GM18508 (cell line): Measurements from ENCODE around the gene KSR2.

ENCODE experiments used
- ATAC-seq: cut with Tn5 transposase; IDR thresholded peaks from one replicate; pipeline ENCODE4 v1.9.1; 2021; ENCODE audit warnings: moderate number of reproducible peaks; ENCODE audit not compliant: insufficient read depth, unreplicated experiment

The KSR2 gene

DNA sequence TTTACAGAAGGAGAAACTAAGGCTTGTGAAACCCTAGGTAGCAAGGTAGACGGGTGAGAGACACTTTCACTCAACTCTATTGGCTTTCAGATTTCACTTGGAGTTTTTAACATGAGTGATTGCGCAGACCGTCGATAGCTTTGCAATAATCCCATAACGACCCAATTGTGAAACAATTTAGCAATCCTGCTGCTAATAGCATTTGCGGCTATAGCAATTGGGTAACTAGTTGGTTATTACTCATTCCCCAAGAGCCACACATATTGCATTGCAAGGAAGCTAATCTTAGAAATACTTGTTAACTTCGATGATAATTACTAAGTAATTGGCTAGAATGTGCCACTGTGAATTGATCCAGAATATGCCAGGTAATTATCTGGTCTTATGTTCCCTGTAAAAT, 447.4 kb downstream of the KSR2 start:
- no peak for ATAC-seq

DNA sequence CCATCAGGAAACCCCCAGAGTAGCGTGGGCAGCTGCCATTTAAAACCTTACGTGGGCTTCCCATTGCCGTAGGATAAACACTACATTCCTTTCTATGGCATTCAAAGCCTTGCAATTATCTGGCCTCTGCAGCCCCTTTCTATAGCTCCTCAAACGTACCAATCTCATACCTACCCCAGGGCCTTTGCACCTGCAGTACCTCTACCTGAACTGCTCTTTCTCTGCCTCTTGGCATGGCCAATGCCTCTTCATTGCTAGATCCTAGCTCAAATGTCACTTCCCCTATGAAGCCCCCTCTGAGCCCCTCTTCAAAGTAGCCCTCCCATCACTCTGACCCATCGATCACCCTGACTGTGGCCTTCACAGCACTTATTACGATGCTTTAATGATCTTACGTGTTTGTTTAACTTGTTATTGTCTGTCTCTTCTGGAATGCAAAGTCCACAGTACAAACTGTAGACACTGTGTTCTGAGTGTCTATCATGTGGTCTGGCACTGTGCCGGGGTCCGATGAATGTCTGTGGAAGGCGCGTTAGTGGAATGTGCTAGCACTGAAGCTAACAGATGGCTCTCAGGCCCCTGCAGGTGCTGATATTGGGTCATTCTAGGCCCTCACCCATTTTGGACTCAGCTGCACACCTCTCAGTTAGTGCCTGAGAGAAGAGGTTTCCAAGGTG, 450.1 kb downstream of the KSR2 start:
- no peak for ATAC-seq

DNA sequence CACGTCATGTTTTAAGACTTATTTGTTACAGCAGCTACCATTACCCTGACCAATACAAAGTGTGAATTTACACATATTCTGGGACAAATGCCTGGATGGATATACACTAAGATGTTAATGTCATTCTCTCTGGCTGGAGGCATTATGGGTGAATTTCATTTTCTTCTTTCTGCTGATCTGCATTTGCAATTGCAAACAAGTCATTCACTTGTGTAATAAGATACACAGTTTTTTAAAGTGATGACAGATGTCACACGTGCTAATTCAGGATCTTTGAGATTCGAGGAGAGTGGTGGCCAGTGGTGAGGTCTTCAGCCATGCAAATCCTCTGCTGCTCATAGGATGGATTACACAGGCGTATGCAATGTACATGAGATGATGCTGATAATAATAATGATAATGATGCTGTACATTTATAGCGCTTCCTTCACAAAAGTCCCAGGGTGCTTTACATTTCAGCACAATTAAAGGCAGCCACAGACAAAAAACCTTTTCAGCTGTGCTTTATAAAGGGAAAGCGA, 451.5 kb downstream of the KSR2 start:
- ATAC-seq: no peak

DNA sequence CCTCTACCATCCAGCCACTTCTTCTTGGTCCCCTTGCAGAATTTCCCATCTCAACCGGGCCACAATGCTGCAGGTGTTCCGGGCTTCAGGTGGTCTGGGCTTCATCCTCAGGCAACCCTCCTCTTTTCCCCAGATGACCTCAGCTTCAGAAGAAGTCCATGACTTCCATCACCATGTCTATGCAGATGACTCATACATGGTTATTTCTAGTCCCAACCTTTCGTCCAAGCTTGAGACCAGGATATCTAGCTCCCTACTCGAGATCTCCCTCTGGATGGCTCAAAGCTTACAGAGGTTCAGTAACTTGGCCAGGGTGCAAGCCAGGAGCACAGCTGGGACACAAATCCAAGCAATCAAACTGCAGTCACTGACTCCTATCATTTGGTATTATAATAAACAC, 452.8 kb downstream of the KSR2 start:
- no peak for ATAC-seq

DNA sequence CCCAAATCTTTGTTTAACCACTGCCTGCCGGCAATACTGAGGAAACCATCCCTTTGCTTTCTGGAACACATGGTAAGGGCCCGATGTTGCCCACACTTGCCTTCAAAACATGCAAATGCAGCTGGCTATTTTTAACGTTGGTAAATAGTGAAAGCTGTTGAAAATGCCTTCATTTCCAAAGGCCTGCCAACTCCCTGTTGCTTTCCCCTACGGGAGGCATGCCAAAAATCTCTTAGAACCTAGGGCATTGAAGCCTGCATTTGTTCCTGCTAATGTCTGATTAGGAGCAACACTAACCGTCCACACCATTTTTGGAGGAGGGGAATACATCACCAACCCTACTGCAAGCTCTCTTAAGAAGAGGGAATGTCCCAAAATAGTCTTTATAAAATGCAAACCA, 454.8 kb downstream of the KSR2 start:
- ATAC-seq: no peak

DNA sequence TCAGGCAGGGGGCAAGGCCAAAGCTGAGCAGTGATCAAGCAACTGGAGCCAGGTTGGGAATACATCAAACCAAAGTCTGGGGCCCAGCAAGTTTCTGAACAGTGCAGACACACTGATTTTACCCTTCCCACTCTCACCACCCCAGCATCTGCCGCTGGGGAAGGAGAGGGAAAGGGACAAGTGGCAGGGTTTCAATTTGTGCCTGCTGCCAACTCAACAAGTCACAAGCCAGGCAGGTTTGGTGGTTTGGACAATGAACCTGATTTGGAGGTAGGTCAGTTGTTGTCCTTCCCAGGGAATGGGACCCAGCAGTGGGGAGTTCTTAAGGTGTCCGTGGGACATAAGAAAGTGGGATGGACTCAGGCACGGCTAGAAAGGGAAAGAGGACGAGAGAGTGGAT, 455.4 kb downstream of the KSR2 start:
- ATAC-seq: no peak

DNA sequence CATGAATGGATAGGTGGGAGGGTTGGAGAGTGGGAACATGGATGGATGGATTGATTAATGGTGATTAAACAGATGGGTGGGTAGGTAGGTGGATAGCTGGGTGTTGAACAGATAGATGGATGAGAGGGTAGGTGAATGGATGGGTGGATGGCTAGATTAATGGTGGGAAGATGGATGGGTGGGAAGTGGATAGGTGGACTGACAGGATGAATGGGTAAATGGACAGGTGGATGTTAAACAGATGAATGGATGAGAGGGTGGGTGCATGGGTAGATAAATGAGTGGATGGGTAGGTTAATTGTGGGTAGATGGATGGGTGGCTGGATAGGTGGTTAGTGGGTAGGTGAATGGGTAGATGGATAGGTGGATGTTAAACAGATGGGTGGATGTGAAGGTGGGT, 460.3 kb downstream of the KSR2 start:
- no peak for ATAC-seq

DNA sequence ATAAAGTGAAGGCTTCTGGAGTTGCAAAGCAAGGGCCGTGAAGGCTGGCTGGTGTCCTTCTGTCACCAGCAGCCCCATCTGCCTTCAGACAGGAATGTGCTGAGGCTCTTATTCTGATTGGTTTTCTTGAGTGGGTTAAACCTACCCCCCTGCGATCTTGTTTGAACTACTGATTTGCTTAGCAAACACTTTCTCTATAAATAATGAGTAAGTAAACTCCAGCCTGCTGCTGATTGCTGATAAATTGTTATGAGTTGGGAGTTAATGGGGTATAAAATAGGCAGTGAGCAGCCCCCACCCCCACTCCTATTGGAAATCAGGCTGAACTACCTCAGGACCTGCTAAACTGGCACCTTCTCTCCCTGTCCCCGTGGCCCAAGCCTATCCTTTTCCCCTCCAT, 461.2 kb downstream of the KSR2 start:
- no peak for ATAC-seq

DNA sequence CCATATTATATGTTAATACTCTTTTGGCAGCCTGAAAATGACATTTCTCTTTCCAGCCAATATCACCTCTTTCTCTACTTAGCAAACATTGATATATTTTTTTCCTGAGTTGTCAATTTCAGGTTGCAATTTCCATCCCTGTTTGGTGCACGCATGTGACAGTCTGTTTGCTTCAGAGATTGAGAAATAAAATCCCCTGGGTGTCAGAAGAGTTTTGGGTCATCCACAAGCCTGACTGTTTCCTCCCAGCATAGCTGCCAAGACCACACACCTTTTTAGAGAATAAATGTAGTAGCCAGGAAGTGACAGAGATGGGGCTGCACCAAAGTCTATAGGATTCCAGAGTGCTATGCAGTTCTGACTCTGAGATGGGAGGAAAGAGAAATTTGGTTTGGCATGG, 462.5 kb downstream of the KSR2 start:
- ATAC-seq: no peak

DNA sequence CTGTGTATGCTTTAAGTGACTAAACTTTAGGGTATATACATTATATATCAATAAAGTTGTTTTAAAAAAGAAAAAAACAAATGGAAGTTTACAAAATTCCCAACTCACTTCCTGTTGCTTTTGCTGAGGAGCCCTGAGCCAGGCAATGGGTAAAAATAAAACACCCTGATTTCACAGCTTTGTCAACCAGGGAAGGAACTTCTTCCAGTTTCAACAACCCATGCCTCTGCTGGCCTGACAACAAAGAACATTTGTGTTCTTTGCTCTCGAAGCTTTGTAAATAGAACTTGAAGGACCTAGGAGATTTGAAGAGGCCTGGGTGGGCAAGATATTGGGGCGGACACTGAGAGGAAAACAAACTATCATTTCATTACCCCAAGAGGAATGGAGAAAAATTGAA, 466.2 kb downstream of the KSR2 start:
- ATAC-seq: no peak

DNA sequence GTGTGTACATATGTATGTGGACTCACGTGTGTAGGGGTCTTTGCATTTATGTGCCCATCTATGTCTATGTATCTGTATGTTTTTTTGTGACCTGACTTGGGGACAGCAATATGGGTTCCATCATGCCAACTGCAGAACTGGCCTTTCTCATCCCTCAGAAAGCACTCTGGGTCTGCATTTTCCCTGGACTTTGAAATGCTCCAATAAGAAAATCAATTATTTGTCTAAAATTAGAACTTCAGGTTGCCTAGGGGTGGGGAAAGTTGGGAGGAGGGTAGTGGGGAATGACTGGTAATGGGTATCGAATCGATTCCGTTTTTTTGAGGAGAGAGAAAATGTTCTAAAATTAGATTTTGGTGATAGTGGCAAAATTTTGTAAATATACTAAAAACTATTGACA, 466.6 kb downstream of the KSR2 start:
- ATAC-seq: no peak

DNA sequence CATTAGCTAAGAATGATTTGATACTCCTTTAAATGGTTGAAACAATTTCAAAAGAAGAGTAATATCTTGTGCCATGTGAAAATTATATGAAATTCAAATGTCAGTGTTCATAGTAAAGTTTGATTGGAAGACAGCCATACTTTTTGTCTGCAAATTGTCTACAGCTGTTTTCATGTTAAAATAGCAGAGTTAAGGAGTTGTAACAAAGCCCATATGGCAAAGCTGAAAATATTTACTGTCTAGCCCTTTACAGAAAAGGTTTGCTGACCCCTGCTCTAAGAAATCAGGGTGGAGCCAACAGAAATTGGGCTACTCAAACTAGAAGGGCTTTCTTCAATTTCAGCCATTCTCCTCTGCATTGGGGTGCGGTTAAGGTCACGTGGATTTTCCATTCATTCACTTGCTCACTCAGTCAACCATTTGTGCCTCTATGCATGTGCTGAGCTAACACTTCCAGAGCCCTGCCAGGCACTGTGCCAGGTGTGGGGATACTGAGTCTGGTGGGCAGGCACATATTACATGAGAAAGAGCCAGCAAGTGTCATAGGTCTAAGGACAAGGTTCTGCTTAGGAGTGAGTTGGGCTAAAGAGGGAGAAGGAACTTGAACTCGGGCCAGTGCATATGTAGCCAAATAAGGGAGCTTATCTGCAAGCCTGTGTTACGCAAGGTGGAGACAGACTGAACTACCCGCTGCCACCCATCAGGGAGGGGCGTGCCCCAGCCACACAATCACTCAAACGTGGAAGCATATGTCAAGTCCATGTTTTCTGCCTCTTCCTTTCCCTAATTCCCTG, 467.5 kb downstream of the KSR2 start:
- no peak for ATAC-seq

DNA sequence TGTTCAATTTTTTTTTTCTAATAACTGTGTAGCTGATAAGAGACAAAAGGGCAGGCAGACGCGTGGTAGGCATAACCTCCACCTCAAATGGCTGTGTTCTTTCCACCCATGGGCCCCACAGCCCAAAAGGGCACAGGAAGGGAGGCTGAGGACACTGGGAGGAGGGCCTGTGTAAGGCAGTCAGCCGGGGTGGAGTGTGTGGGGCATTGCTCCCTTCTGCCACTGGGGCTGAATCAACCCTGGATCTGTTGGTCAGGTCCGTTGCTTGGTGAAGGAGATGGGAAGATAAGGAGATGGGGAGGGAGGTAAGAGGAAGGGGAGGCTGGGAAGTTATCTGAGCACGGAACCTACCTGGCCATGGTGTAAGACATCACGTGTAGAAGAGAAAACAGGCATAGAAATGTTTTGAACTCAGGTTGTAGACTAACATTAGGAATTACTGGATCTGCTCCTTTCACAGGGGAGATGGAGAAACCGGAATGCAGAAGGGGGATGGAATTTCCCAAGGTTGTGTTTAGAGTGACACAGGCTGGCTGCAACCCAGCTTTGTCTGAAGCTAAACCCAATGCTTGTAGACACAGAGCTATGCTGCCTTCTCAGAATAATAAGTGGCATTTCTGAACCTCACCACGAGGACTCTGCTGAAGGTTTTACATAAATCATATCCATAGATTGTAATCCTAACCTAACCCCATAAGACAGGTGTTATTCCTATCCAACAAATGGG, 468.9 kb downstream of the KSR2 start:
- ATAC-seq: no peak

DNA sequence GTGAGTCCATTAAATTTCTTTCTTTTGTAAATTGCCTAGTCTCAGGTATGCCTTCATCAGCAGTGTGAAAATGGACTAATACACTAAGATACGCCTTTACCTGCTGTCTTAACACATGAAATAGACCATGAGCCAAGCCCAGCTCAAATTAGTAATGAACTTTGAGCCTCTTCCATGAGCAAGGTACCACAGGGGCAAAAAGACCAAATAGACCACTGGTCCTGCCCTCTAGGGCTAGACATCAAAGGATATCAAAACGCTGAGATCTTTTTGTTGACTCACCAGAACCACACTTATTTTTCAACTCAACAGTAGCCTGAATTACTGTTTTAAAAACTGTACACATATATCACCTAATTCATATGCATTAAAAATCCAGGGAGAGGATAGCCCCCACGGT, 469.9 kb downstream of the KSR2 start:
- ATAC-seq: no peak

DNA sequence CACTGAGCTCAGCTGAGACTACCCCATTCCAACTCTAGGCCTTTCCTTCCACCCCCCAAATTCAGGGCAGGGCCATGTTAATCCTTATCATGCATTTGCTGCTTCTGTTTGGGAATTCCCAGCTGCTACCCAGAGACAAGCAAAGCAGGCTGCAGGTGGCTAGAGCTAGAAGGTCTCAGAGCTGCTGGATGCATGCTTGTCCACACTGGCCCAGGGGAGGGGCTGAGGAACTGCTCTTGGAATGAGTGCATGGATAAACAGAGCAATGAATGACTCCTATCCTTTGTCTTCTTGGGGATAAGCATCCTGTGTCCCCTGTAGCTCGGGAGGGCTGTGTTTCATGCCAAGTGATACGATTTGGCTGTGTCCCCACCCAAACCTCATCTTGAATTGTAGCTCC, 470.5 kb downstream of the KSR2 start:
- ATAC-seq: no peak

DNA sequence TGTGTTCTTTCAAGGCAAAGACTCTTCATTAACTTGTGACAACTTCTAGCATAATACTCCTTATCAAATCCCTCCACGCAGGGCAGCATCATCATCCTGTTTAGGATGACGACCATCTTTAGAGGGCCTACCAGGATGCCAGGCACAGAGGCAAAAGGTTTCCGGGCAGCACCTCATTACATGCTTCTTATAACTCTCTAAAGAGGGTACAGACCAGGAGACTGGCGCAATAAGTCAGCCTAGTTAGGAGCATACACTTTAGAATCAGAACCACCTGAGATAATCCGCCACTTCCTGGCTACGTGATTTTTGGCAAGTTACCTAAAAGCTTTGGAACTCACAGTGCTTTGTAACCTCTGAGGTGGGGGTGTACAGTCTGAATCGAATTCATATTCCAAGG, 471.4 kb downstream of the KSR2 start:
- no peak for ATAC-seq

DNA sequence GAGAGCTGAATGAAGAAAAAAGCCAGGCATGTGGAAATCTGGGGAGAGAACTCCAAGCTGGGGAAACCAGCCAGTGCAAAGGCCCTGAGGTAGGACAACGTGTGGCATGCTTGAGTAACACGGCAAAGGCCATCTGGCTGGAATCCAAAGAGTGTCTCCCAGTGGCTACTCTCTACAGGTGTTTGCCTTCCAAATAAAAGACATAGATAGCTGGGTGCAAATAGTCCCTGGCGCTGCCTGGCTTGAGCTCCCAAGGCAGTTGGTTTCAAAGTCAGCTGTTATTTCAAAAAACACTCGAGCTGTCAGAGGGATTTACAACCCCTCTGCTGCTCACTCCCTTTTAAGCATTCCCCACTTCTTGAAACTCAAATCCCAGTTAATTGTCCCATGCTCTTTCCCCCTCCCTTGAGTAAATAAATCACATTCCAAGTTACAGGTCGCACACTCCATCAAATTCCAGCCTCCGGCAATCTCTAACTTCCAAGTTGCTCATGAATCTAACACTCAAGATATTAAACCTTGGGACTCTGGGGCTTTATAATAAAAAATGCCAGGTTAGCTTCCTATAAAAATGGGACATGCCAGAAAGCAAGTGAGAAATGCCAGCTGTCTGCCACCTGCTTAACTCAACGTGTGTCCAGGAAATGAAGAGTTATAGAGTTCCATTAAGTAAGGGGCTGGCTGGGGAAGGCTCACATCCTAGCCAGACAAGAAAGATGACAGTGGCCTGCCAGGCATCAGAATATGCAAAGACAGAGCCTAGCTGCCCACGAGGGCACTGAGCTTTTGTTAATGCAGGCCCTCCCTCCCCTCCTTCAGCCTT, 473.7 kb downstream of the KSR2 start:
- no peak for ATAC-seq

DNA sequence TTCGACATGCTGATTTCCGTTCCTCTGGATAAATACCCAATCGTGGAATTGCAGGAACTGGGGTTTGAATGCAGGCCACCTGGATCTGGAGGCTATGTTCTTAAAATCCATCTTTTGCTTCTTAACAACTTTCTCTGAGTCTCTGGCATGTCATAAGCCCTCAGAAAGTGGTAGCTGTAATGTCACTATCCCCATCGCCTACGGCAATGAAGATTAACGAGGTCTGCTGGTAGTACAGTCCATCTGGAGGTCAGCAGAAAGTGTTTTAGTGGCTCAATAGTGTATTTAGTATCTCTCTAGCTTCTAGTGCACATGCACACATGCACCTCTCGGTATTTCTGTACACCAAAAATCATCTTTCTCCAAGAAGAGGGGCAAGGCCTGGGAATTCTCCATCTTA, 477.1 kb downstream of the KSR2 start:
- ATAC-seq: no peak

DNA sequence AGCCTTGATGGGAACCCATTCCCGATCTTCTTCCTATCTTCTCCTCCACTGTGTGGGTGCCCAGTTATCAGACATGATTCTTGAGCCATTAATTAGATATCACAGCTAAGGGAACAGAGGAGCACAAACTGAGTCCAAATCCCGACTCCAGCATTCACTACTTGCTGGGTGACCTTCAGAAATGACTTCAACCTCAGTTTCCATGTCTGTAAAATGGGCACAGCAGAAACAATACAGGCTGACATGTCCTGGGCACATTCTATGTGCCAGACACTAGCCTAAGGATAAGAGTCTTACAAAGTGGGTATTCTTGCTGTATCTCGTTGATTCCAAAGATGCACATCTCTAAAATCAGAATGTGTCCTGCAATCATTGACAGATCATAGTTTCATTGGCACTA, 478.7 kb downstream of the KSR2 start:
- no peak for ATAC-seq

DNA sequence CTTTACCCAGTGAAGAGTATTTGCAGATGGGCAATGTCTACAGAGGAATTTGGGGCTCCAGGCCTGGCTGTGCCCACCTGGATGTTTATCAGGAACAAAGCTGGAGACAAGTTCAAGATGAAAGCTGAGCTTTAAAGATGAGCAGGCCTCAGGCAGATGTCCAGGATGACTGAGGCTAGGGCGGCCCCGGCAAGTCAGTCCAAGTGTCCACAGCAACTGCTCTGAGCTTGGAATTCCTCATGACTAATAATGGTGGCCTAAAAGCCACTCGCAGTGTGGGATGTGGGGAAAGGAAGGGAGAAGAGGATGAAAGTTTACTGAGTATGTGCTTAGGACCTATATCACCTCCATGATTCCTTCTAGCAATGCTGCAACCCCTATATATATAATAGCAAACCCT, 479.1 kb downstream of the KSR2 start:
- ATAC-seq: no peak
